AG10803 (cell line): ENCODE data around the gene ANKS1B.
"Not testable (repeated sequence)": the region's sequence is repeated elsewhere in the genome, so short reads cannot be mapped to it uniquely, and the experiment has no call there.

Source experiments
- DNase-seq: peaks from one replicate; pipeline ENCODE4 v3.0.0; 2010; ENCODE audit warnings: low read depth
- H3K4me3 ChIP-seq: 2 replicates; pipeline ENCODE4 v1.5.1; 2011; ENCODE audit warnings: mild to moderate bottlenecking, low read length, control low read depth
- TF ChIP-seq, protein P1 (sequence below): conservative IDR thresholded peaks from 2 replicates; pipeline ENCODE4 v1.5.1; 2011; ENCODE audit warnings: mild to moderate bottlenecking, low read length, control low read depth, inconsistent platforms

ANKS1B gene

GRCh38 chr12:99984271-99985128 is at the start of gene ANKS1B:
Gene ANKS1B, minus strand, starts transcription at chr12:99984936. Its CDS starts 699 bp downstream, at chr12:99984237.
- H3K4me3 ChIP-seq, result peak within 1 kb of the TSS; percentile 65
- DNase-seq, result peak; percentile 20
- TF ChIP-seq, protein P1, sequence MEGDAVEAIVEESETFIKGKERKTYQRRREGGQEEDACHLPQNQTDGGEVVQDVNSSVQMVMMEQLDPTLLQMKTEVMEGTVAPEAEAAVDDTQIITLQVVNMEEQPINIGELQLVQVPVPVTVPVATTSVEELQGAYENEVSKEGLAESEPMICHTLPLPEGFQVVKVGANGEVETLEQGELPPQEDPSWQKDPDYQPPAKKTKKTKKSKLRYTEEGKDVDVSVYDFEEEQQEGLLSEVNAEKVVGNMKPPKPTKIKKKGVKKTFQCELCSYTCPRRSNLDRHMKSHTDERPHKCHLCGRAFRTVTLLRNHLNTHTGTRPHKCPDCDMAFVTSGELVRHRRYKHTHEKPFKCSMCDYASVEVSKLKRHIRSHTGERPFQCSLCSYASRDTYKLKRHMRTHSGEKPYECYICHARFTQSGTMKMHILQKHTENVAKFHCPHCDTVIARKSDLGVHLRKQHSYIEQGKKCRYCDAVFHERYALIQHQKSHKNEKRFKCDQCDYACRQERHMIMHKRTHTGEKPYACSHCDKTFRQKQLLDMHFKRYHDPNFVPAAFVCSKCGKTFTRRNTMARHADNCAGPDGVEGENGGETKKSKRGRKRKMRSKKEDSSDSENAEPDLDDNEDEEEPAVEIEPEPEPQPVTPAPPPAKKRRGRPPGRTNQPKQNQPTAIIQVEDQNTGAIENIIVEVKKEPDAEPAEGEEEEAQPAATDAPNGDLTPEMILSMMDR, result no peak

- peak; percentile 74 for DNase-seq
- no peak overlapping the region for H3K4me3 ChIP-seq
- TF ChIP-seq, protein P1, result no peak
These were observed 47.1 kb upstream of the ANKS1B start for GRCh38 chr12:100031836-100032235.

GRCh38 chr12:100027671-100028070 is 42.9 kb upstream of the ANKS1B start:
- no peak overlapping the region for H3K4me3 ChIP-seq
- TF ChIP-seq, protein P1, result no peak
- DNase-seq, result peak; percentile 62

DNA sequence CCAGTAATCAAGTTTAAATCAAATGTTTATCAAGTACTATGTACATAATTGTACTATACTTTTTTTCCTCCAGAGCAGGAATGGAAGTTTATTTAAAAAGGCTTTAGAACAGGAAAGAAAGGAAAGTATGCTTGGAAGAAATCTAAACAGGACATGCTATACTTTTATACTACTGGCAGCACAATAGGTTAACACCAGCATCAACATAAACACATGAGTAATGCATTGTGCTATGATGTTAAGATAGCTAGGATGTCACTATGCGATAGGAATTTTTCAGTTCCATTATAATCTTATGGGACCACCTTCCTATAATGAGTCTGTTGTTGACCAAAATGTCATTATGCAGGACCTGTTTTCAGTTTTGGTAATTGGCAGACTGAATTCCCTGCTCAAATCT is 41.5 kb upstream of the ANKS1B start:
- no peak overlapping the region for H3K4me3 ChIP-seq
- no peak for DNase-seq
- TF ChIP-seq, protein P1, result no peak

DNA sequence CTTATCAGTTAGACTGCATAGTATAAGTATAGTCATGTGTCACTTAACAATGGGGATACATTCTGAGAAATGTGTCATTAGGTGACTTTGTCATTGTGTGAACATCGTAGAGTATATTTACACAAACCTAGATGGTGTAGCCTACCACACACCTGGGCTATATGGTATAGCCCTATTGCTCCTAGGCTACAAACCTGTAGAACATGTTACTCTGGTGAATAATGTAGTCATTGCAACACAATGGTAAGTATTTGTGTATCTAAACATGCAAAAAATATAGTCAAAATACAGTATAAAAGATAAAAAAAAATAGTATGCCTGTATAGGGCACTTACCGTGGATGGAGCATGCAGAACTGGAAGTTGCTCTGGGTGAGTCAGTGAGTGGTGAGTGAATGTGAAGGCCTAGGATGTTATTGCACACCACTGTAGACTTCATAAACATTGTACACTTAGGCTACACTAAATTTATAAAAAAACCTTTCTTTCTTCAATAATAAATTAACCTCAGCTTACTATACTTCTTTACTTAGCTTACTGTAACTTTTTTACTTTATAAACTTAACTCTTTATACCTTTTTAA is 40.3 kb upstream of the ANKS1B start:
- H3K4me3 ChIP-seq, result no peak overlapping the region
- DNase-seq, result no peak
- TF ChIP-seq, protein P1, result no peak

- no peak for DNase-seq
- TF ChIP-seq, protein P1, result no peak
These were observed 35.6 kb upstream of the ANKS1B start for GRCh38 chr12:100020370-100020769.

DNA sequence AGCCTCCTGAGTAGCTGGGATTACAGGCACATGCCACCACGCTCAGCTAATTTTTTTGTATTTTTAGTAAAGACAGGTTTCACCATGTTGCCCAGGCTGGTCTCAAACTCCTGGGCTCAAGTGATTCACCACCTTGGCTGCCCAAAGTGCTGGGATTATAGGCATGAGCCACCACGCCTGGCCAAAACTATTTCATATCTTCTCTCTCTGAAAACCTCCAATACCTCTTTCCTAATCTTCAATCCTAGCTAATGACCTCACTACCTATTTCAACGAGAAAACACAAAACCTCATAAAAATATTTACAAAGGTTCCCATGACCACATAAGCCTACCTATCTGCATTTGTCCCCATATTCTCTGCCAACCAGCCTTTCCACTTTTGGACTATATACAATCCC is 32.3 kb upstream of the ANKS1B start:
- TF ChIP-seq, protein P1, result no peak
- no peak overlapping the region for H3K4me3 ChIP-seq
- peak; percentile 8 for DNase-seq

More at GRCh38 chr12:100020370-100020769, 35.6 kb upstream of the ANKS1B start:
- no peak overlapping the region for H3K4me3 ChIP-seq

GRCh38 chr12:100016304-100016703 is 31.6 kb upstream of the ANKS1B start:
- not testable (repeated sequence) for DNase-seq, H3K4me3 ChIP-seq

- not testable (repeated sequence) for H3K4me3 ChIP-seq, DNase-seq
These were observed 21.1 kb upstream of the ANKS1B start for GRCh38 chr12:100005846-100006245.
